Skeletal muscle satellite cell (primary cell): Measurements from ENCODE around the gene TNRC6C.

Experiments used
- H3K27me3 ChIP-seq: 2 replicates; pipeline ENCODE4 v1.7.0; 2013; ENCODE audit warnings: low read length; ENCODE audit not compliant: control insufficient read depth, insufficient read depth
- H3K36me3 ChIP-seq: 2 replicates; pipeline ENCODE4 v1.7.0; 2013; ENCODE audit warnings: mild to moderate bottlenecking, control low read depth, low read length; ENCODE audit not compliant: insufficient read depth
- H3K4me1 ChIP-seq: 2 replicates; pipeline ENCODE4 v1.7.0; 2013; ENCODE audit warnings: low read length; ENCODE audit not compliant: control insufficient read depth, insufficient read depth
- H3K4me2 ChIP-seq: 2 replicates; pipeline ENCODE4 v1.7.0; 2013; ENCODE audit warnings: mild to moderate bottlenecking, low read length
- H3K4me3 ChIP-seq: 2 replicates; pipeline ENCODE4 v1.7.0; 2013; ENCODE audit warnings: low read length
- H3K9ac ChIP-seq: 2 replicates; pipeline ENCODE4 v1.7.0; 2013; ENCODE audit warnings: mild to moderate bottlenecking, low read depth, low read length, moderate library complexity
- H3K9me3 ChIP-seq: replicated peaks from 2 replicates; pipeline ENCODE4 v1.7.0; 2013; ENCODE audit warnings: mild to moderate bottlenecking, control low read depth, low read length

Gene TNRC6C

DNA sequence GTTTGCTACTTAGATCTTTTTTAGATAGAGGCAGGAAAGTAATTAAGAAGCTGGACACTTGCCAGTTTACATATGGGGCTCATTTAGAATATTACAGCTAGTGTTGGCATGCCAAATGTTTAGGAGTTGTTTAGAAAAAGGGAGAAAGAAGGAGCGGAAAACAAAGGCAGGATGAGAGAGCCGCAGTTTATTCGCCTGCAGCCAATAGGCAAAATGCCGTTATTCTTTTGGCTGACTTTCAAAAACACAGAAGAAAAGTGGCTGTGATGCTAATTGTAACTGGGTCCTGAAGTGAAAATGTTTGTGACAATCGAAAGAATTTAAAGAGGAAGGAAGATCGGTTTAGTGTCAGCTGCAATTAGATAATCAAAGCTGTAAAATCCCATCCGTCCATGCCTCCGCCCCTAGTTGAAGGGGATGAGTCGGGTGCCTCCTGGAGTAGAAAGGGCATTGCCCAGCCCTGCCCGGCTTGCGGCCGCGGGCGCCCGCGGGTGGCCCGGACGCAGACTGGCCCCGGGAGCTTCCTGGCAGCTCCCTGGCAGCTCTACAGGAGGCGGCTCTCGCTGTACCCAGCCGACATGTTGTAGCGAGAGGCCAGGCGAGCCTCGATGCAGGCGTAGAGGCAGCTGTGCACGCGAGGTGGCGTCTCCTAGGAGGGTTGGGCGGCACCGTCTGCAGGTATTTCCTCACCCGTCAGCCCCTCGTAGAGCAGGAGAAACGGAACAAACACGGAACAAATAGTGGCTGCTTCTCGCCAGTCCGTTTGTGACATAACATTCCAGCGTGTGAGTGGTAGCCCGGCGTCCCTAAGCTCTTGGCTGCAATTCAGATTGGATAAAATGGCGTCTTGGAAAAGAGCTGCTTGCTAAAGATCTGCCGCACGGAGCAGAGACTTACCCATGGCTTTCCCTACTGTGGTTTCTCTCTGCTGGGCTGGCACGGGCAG is 82.2 kb downstream of the TNRC6C start:
- Histone ChIP-seq H3K36me3 (no peaks in the 10 kb centered on the region), H3K4me3 (peak overlapping the region; percentile 75), H3K9ac (peak overlapping the region; percentile 83), H3K27me3 (no peaks in the 10 kb centered on the region), H3K9me3 (no peaks in the 10 kb centered on the region), H3K4me1 (peaks cover 14% of the 10 kb centered on the region), H3K4me2 (peak overlapping the region; percentile 92)

DNA sequence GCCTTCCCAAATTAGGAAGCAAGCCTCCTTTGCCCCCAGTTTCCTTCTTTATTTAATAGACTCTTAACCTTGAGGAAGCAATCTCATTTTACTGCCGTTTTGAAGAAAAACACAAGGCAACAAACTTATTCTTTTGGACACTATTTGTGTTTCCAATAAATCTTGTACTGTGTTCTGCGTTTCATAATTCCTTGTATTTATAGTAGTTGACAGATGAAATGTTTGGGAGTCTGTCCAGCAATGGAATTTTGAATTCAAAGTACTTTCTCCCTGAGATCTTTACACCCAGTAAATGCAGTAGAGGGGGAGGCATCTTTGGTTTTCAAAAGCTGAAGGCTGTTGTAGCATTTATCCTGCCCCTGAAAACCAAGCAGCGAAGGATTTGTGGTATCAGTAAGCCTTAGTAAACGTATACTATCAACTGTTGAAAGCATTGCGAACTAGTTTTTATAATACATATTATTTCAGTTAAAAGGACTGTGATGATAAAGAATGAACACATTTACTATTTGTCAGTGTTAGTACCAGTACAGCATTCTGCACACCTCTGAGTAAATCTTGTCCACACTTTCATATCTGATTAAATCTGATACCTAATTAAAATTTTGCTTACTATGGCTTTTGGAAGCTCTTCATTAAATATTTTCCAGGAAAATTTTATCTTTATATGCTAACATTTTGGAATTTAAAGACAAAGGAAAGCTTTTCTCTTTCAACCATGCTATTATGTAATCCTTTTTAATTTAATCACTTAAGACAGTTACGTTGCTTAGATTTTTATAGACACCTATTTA is 83.1 kb downstream of the TNRC6C start:
- Histone ChIP-seq H3K4me2 (peak overlapping the region; percentile 92), H3K36me3 (no peaks in the 10 kb centered on the region), H3K4me1 (peaks cover 14% of the 10 kb centered on the region), H3K4me3 (peak overlapping the region; percentile 75), H3K27me3 (no peaks in the 10 kb centered on the region), H3K9me3 (no peaks in the 10 kb centered on the region), H3K9ac (peak overlapping the region; percentile 83)

DNA sequence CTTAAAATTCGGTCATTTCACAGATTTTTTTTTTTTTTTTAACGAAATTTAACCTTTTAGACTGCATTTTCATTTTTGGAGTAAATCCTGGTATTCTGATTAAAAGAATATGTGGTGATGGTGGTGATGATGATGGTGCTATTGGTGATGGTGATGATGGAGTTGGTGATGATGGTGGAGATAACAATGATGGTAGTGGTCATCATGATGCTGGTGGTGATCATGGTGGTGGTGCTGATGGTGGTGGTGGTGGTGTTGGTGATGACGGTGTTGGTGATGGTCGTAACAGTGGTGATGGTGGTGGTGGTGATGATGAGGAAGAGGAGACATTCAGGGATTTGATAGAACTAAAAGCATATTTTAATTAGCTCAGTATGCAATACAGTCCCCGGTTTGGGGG is 84.0 kb downstream of the TNRC6C start:
- Histone ChIP-seq H3K4me2 (no peak overlapping the region), H3K9me3 (no peaks in the 10 kb centered on the region), H3K27me3 (no peaks in the 10 kb centered on the region), H3K4me3 (no peak overlapping the region), H3K36me3 (no peaks in the 10 kb centered on the region), H3K9ac (no peak overlapping the region), H3K4me1 (peaks cover 14% of the 10 kb centered on the region)

DNA sequence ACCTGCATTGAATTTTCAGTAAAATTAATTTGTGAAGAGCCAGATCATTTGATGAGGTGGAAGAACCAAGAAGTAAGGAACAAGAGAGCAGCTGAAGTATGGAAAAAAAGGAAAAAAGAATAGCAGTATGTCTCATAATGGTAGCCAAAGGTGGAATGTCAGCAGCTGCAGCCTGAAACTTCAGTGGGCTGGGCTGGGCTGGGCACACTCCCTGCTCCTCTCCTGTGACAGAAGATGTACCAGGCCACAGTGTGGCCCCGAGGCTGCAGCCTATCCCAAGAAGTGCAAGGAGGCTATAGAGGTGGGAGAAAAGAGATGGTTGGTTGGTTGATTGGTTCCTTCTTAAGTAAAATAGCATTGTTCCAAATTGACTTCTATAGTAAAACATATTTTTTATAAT is 84.5 kb downstream of the TNRC6C start:
- Histone ChIP-seq H3K36me3 (no peaks in the 10 kb centered on the region), H3K4me1 (peaks cover 14% of the 10 kb centered on the region), H3K9me3 (no peaks in the 10 kb centered on the region), H3K4me3 (no peak overlapping the region), H3K27me3 (no peaks in the 10 kb centered on the region), H3K4me2 (no peak overlapping the region), H3K9ac (no peak overlapping the region)

DNA sequence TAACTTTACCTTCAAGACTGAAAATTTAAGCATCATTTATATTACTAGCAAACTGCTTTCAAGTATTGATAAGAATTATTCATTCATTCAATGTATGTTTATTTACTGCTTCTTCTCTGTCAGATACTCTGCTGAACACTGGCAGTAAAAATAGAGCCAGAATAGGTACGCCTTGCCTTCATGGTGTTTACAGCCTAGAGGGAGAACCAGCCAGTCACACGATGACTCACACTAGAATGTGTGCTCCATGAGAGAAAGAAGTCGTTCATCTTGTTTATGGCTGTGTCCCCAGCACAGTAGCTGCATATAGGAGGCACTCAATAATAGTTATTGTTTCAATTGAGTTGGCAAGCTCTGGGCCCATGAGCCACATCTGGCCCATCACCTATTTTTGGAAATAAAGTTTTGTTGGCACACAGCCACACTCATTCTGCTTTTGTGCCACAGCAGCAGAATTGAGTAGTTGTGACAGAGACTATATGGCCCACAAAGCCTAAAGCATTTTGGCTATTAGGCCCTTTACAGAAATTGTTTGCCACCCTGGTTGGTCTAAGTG is 85.9 kb downstream of the TNRC6C start:
- H3K4me2 ChIP-seq, result no peak overlapping the region
- H3K36me3 ChIP-seq, result peaks cover 6% of the 10 kb centered on the region
- H3K4me3 ChIP-seq, result no peak overlapping the region
- H3K9me3 ChIP-seq, result no peaks in the 10 kb centered on the region
- H3K27me3 ChIP-seq, result no peaks in the 10 kb centered on the region
- peaks cover 14% of the 10 kb centered on the region for H3K4me1 ChIP-seq
- no peak overlapping the region for H3K9ac ChIP-seq

DNA sequence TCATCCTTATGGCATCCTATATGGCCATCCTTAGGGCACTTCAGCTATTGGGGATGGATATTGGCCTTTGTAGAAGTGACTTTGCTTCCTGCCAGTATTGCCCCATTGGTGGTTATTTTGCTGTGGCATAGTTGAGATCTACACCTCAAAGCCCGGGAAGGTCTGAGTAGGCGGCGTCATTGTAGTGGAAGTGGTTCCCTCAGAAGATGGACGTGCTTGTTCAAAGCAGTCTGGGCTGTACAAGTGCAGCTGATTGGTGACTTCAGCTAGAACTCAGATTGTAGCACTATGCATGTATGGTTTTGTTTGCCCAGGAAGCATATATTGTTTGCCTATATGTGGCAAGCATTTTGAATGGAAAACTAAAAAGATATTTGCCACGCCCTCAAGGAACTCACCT is 86.8 kb downstream of the TNRC6C start:
- Histone ChIP-seq H3K36me3 (peaks cover 16% of the 10 kb centered on the region), H3K9ac (no peak overlapping the region), H3K4me1 (peaks cover 10% of the 10 kb centered on the region), H3K27me3 (no peaks in the 10 kb centered on the region), H3K9me3 (no peaks in the 10 kb centered on the region), H3K4me3 (no peak overlapping the region), H3K4me2 (no peak overlapping the region)

DNA sequence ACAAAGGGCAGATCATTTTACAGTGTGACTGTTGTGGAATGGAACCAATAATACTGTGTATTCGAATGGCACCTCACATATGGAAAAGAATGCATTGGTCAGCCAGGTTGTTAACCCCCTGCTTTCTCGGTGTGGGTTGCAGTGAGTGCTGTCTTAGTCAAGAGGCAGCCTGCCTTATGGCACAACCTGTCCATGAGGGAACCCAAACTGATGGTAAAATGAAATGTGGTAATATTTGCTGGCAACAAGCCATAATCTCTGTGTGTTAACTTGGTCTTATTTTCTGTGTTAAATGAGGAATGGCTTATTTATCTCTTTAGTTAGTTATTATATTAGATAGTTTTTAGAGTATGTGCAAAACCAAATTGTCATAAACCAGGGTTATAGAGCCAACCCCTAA is 88.4 kb downstream of the TNRC6C start:
- H3K9ac ChIP-seq, result no peak overlapping the region
- peaks cover 31% of the 10 kb centered on the region for H3K36me3 ChIP-seq
- H3K4me1 ChIP-seq, result peaks cover under 1% of the 10 kb centered on the region
- no peaks in the 10 kb centered on the region for H3K27me3 ChIP-seq
- no peaks in the 10 kb centered on the region for H3K9me3 ChIP-seq
- no peak overlapping the region for H3K4me3 ChIP-seq
- no peak overlapping the region for H3K4me2 ChIP-seq

DNA sequence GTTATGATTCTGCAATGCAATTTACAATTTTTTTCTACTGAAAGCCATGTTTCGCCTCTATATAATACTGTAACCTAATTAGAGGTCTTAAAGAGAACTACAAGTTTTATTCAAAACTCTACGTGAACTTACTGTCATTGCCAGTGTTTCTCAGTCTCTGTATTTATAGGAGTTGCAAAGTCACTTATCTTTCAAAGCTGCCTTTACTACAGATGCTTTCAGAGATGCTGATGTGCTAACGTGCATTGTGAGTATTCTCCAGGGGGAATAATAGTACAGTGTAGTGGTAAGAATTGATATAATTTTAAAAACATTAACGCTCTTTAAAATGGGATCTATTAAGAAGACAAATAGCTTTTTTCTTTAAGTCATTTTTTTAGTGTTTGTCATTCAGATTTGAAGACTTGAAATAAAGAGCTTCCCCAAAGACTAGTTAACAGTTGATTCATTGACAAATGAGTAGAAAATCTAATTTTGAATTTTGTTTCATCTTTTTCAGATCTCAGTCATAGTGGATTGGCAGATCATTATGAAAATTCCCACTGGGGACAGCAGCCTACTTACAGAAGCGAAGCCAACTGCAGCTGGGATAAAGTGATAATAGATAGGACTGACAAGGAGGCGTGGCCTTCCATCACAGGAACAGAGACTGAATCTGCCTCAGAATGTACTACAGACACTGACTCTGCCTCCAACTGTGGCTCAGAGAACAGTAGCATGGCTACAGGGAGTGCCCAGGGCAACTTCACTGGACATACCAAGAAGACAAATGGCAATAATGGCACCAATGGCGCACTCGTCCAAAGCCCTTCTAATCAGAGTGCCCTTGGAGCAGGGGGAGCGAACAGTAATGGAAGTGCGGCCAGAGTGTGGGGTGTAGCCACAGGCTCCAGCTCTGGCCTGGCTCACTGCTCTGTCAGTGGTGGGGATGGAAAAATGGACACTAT is 90.1 kb downstream of the TNRC6C start:
- Histone ChIP-seq H3K4me1 (no peaks in the 10 kb centered on the region), H3K9me3 (no peaks in the 10 kb centered on the region), H3K9ac (no peak overlapping the region), H3K4me2 (no peak overlapping the region), H3K4me3 (no peak overlapping the region), H3K36me3 (peaks cover 31% of the 10 kb centered on the region), H3K27me3 (no peaks in the 10 kb centered on the region)

DNA sequence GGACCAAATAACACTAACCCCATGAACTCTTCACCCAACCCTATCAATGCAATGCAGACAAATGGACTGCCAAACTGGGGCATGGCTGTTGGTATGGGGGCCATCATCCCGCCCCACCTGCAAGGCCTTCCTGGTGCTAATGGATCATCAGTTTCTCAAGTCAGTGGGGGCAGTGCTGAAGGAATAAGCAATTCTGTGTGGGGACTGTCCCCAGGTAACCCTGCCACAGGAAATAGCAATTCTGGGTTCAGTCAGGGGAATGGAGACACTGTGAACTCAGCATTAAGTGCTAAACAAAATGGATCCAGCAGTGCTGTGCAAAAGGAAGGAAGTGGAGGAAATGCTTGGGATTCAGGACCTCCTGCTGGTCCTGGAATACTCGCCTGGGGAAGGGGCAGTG is 91.1 kb downstream of the TNRC6C start:
- H3K9me3 ChIP-seq, result no peaks in the 10 kb centered on the region
- no peak overlapping the region for H3K4me2 ChIP-seq
- H3K4me1 ChIP-seq, result no peaks in the 10 kb centered on the region
- no peaks in the 10 kb centered on the region for H3K27me3 ChIP-seq
- no peak overlapping the region for H3K4me3 ChIP-seq
- H3K36me3 ChIP-seq, result peaks cover 34% of the 10 kb centered on the region
- H3K9ac ChIP-seq, result no peak overlapping the region

DNA sequence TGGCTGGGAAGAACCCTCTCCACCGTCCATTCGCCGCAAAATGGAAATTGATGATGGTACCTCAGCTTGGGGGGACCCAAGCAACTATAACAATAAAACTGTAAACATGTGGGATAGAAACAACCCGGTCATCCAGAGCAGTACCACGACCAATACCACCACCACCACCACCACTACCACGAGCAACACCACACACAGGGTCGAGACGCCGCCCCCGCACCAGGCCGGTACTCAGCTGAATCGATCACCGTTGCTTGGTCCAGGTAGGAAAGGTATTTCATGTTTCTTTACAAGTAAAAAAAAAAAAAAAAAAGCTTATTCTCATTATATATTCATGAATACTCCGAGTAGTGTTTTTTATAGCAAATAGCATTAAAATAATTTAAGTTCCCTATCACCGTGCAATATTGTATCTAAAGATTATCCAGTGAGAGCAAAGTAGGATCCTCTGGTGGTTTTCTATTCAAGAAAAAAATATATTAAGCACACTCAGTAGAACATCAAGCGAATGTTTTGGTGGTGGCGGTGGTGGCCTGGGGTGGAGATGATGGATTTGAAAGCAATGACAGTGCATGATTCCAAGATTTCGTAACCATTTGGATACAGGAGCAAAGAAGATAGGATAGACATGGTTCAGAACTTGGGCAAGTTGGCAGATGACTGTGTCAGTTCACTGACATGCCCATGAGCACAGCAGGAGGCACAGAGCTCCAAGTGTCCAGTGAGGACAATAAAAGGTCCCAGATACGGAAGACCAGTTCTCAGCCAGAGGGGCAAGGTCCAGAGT is 92.9 kb downstream of the TNRC6C start:
- H3K9me3 ChIP-seq, result no peaks in the 10 kb centered on the region
- H3K36me3 ChIP-seq, result peaks cover 34% of the 10 kb centered on the region
- H3K9ac ChIP-seq, result no peak overlapping the region
- no peak overlapping the region for H3K4me2 ChIP-seq
- no peaks in the 10 kb centered on the region for H3K27me3 ChIP-seq
- no peak overlapping the region for H3K4me3 ChIP-seq
- H3K4me1 ChIP-seq, result no peaks in the 10 kb centered on the region
